GM21717 (cell line): ENCODE measurements around the gene DYNC1I1.

Experiments used
- ATAC-seq: cut with Tn5 transposase; IDR thresholded peaks from one replicate; pipeline ENCODE4 v1.9.1; 2021; ENCODE audit warnings: mild to moderate bottlenecking, moderate library complexity; ENCODE audit not compliant: unreplicated experiment

The DYNC1I1 gene

DNA sequence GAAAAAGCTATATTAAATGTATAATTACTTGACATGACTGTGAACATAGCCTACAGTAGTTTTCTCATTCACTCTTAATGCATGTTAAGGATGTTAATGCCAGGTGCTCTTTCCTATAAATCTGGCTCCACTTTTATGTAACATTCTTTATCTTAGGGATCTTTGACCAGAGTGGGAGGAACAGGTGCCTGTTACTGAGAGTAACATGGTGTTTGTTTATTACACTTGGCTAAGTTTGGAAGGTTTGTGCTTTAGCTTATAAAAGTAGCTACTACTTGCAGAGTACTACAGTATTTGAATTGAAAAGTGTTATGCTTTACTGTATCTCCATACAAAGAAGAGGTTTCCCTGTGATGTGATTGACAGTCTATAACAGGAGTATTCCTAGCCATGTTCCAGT, 183.4 kb downstream of the DYNC1I1 start:
- no peak for ATAC-seq

GRCh38 chr7:95957510-95957909, 185.2 kb downstream of the DYNC1I1 start:
- ATAC-seq: no peak

GRCh38 chr7:95960706-95961244, 188.4 kb downstream of the DYNC1I1 start:
- no peak for ATAC-seq

DNA sequence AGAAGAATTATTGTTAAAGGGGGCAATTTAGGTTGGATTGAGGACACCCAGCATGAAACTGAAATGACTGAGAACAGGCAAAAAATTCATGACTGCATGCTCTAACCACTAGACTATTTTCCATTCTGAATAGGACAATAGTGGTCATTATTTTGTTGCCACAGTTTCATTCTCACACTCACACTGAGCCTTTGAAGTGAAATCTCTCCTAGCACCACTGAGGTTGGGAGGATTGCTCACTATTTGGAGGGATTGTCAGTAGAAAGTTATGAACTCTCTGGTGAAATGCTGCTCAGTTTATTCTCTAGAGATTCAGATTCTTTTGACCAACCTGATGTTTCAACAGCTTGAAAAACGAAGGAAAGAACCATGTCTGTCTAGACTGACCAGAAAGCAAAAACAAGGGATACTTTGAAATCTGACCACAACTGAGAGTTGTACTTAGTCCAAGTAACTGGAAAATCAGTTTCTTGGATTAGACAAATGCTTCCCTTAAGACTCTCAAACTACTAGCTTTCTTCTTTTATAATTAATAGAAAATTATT, 191.2 kb downstream of the DYNC1I1 start:
- ATAC-seq: no peak

GRCh38 chr7:95971716-95972115, 199.4 kb downstream of the DYNC1I1 start:
- no peak for ATAC-seq

DNA sequence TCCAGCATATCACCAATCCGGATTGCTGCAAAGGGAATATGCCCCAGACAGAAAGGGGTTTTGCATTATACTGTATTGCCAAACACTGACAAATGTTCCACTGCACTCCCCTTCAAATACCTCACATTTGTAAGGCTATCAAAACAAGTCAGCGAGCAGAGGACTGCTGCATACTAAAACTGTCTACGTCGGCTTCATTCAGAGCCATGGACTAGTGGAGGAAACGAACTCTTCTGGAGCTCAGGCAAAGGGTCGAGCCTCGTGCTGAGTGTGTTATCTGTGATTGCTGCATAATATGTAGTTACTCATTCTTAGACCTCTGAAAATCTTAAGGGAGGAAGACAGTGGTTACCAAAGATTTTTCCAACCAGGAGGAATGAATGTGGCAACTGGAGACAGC, 200.2 kb downstream of the DYNC1I1 start:
- no peak for ATAC-seq

DNA sequence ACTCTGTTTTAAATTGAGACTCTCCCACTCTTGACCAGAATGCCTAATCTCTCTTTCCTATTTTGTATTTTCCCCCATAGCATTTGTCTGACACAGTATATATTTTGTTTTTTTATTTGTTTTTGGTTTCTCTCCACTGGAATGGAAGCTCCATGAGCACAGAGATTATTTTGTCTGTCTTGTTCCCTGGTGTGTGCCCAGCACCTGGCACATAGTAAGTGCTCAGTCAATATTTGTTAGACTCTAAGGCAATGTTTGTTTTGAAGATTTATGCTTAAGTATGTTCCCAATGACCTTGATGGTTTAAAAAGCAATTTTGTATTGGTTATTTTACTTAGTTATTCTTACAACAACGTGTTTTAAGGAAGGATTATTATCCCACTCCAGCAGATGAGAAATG, 201.8 kb downstream of the DYNC1I1 start:
- no peak for ATAC-seq

GRCh38 chr7:95976369-95977060, 204.2 kb downstream of the DYNC1I1 start:
- no peak for ATAC-seq

GRCh38 chr7:95977994-95978393, 205.6 kb downstream of the DYNC1I1 start:
- no peak for ATAC-seq

GRCh38 chr7:95980167-95980566, 207.8 kb downstream of the DYNC1I1 start:
- ATAC-seq: no peak

DNA sequence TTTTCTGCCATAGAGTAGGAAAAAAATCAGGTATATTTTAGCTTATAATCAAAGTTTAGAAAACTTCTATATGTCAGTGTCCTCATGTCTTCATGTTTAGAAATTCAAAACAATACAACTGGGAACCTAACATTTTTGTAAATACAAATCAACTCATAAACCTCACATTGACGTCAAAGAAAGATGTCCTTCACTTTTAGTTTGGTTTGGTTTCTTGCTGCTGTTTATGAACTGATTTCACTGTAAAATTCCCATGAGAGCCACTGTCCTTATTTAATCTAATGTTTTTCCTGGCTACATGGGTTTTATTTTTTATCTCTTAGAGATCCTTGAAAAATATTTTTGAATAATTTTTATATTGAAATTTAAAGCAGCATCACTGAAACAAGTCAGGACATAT, 208.4 kb downstream of the DYNC1I1 start:
- no peak for ATAC-seq

GRCh38 chr7:95986178-95986764, 213.9 kb downstream of the DYNC1I1 start:
- ATAC-seq: no peak

- ATAC-seq: no peak
These were observed 216.9 kb downstream of the DYNC1I1 start for GRCh38 chr7:95989301-95989700.

- no peak for ATAC-seq
These were observed 221.0 kb downstream of the DYNC1I1 start for GRCh38 chr7:95993380-95993779.

DNA sequence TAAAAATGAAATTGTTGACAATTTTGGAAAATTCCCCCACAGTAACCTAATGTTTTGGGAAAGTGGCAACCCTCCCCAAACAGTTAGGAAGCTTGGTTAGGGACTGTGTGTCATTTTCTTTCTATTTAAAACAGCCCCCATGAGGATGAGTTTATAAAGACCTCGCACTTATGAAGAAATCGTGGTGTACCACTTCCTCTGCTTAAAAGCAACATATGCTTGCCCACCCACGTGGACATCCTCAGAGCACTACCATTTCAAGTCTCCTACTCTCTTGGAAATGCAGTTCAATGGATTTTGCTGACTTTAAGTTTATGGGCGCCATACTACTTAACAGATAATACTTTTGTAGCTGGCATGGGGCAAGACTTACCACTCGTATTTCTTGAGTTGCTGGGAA, 223.8 kb downstream of the DYNC1I1 start:
- no peak for ATAC-seq

GRCh38 chr7:95996886-95997285, 224.5 kb downstream of the DYNC1I1 start:
- ATAC-seq: no peak

DNA sequence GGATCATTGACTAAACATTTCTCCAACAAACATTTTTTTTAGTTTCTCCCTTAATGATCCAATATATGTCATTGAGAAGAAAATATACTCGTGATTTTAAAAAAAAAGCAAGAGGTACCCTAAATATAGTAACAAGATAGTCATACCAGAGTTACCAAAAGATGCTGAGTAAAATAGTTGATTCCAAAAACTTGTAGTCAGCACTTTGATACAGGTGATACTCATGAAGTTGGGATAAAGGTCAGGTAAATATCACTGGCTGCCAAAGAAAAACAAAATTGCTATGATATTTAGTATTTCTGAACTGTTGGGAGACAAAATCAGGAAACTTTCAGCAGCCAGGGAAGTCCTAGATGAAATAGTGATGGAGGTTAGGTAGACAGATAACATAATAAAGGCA, 225.3 kb downstream of the DYNC1I1 start:
- ATAC-seq: no peak

DNA sequence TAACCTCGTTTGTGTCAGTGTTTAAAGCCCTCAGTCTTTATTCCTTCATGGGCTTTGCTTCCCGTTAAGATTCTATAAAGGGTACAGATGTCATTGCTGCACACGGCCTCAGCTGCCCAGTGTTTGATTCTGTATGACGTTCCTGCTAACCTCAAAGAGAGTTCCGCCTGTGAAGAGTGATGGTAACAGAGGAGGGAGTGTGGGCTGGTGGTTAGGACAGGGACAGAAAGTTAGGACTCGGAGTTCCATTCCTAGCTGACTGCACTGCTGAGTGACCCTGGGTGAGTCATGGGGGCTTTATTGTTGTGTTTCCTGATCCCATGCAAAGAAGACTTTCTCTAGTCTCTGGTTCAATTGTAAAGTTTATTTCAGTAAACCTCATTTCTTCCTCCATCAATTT, 227.1 kb downstream of the DYNC1I1 start:
- no peak for ATAC-seq

GRCh38 chr7:96004578-96004977, 232.2 kb downstream of the DYNC1I1 start:
- ATAC-seq: no peak

GRCh38 chr7:96005271-96005670, 232.9 kb downstream of the DYNC1I1 start:
- no peak for ATAC-seq

DNA sequence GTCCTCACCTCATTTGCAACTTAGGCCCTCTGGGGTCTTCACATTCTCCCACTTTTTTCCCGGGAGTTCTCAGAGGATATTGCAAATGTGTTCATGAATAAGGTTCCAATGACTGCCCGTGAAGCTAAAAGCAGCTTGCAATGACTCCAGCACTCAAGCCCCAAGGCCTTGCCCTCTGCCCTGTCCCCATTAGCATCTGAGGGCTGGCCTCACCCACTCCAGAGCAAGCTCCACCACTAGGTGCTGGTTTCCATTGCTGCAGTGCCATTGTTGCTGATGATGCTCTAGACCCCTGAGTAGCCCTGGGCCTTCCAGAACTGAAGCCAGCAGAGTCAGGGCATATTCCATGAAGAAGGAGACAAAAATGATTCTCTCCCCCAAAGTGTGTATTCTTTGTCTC, 236.8 kb downstream of the DYNC1I1 start:
- ATAC-seq: no peak

- ATAC-seq: no peak
These were observed 241.5 kb downstream of the DYNC1I1 start for GRCh38 chr7:96013836-96014235.
